Endothelial cell of umbilical vein (primary cell): ENCODE measurements around the gene CST3. TPM values are rescaled to one million over a fixed set of nuclear protein-coding genes. Genes with fewer than 3 reads are reported as not detected.

Experiments used
- BruUV-seq: library from RNA; stranded (reverse); fragments of 400-500 nt; replicated peaks from 2 replicates; lab custom pipeline; 2021; lab: Mats Ljungman, UMichigan
- CTCF ChIA-PET: fragments of 300-600, 350-600 bp; sonication (Branson Sonifier 250); formaldehyde crosslinking; loops from one replicate; lab custom pipeline; 2021; ENCODE audit warnings: antibody characterized with exemption, inconsistent platforms; lab: Charles Lee
- POLR2A ChIA-PET: fragments of 300-600, 350-600 bp; sonication (Branson Sonifier 250); formaldehyde crosslinking; loops from one replicate; lab custom pipeline; 2021; ENCODE audit warnings: antibody characterized with exemption, inconsistent platforms; lab: Charles Lee
- DNase-seq: peaks from one replicate; pipeline ENCODE4 v3.0.0-alpha.2; 2011; ENCODE audit warnings: low read depth, low spot score
- FAIRE-seq: peaks from 2 replicates; lab custom pipeline; 2011; peaks lifted over from hg19 to GRCh38; lab: Jason Lieb, UNC
- H2AFZ ChIP-seq: 2 replicates; pipeline ENCODE4 v1.6.0; 2012; ENCODE audit warnings: low read depth, low read length, control low read depth, inconsistent platforms
- H3K27ac ChIP-seq: 2 replicates; pipeline ENCODE4 v1.5.1; 2011; ENCODE audit warnings: low read depth, mild to moderate bottlenecking, control low read depth, low read length, moderate library complexity; ENCODE audit not compliant: insufficient read depth
- H3K27me3 ChIP-seq, 2 experiments: 2 replicates each; pipeline versions ENCODE4 v1.6.0 to v1.6.1; 2011; ENCODE audit warnings: low read length in 2 of 2, mixed read lengths in 1 of 2; ENCODE audit not compliant: control insufficient read depth in 2 of 2, insufficient read depth in 2 of 2
- H3K36me3 ChIP-seq, 2 experiments: 2 replicates in 1 of 2; 3 replicates in 1 of 2; pipeline ENCODE4 v1.5.1; 2011; ENCODE audit warnings: low read length in 2 of 2, mild to moderate bottlenecking in 1 of 2, moderate library complexity in 1 of 2; ENCODE audit not compliant: control insufficient read depth in 2 of 2, insufficient read depth in 2 of 2; ENCODE audit errors: extremely low read depth in 1 of 2
- H3K4me1 ChIP-seq: 3 replicates; pipeline ENCODE4 v1.5.1; 2011; ENCODE audit warnings: mild to moderate bottlenecking, low read length; ENCODE audit not compliant: control insufficient read depth, insufficient read depth; ENCODE audit errors: extremely low read depth
- H3K4me2 ChIP-seq: 2 replicates; pipeline ENCODE4 v1.6.1; 2011; ENCODE audit warnings: low read length, control low read depth, mixed read lengths; ENCODE audit not compliant: insufficient read depth
- H3K4me3 ChIP-seq, 3 experiments: fragments of 200-600 bp in 1 of 3; sonication (generic), shearing (Covaris generic) in 1 of 3; replicated peaks in 1 of 3; 2 replicates each; pipeline ENCODE4 v1.5.1; 2011 to 2016; ENCODE audit warnings: control low read depth in 3 of 3, low read length in 3 of 3, mild to moderate bottlenecking in 2 of 3, inconsistent platforms in 1 of 3, low read depth in 1 of 3, moderate library complexity in 1 of 3; ENCODE audit not compliant: insufficient read depth in 1 of 3
- H3K79me2 ChIP-seq: 2 replicates; pipeline ENCODE4 v1.6.0; 2012; ENCODE audit warnings: low read length, inconsistent platforms; ENCODE audit not compliant: control insufficient read depth, insufficient read depth
- H3K9ac ChIP-seq: replicated peaks from 2 replicates; pipeline ENCODE3; 2011; ENCODE audit warnings: low read length, control low read depth; ENCODE audit not compliant: insufficient read depth; ENCODE audit errors: extremely low read depth
- H3K9me1 ChIP-seq: replicated peaks from 3 replicates; pipeline ENCODE4 v1.6.0; 2011; ENCODE audit warnings: mild to moderate bottlenecking, low read length; ENCODE audit not compliant: control insufficient read depth, insufficient read depth; ENCODE audit errors: extremely low read depth
- H3K9me3 ChIP-seq: replicated peaks from 2 replicates; pipeline ENCODE4 v1.5.1; 2012; ENCODE audit warnings: low read length, inconsistent platforms; ENCODE audit not compliant: control insufficient read depth, insufficient read depth
- H4K20me1 ChIP-seq: replicated peaks from 2 replicates; pipeline ENCODE3; 2011; ENCODE audit warnings: mild to moderate bottlenecking, low read length; ENCODE audit not compliant: control insufficient read depth, insufficient read depth; ENCODE audit errors: extremely low read depth
- MYC ChIP-seq: IDR thresholded peaks from one replicate; pipeline ENCODE4 v1.6.1; 2011; ENCODE audit warnings: mild to moderate bottlenecking, low read depth, low read length
- dilution Hi-C: fragments of 300-500 bp; cut with MboI; formaldehyde crosslinking; loops from one replicate; pipeline ENCODE4 v1.15.0; 2019; ENCODE audit warnings: low sequenced_read_pairs; ENCODE audit not compliant: extremely low pct_ligation_motif_present
- intact Hi-C: fragments of 100-400 bp; cut with micrococcal nuclease; formaldehyde crosslinking; loops from one replicate; pipeline ENCODE4 v1.10.0; 2022
- polyA plus RNA-seq, 4 experiments: library from polyadenylated mRNA; depleted of rRNA in 3 of 4; stranded (reverse) in 3 of 4; unstranded in 1 of 4; fragments of >200 nt; gene quantifications; 2 replicates each; pipeline versions ENCODE4 v1.2.1 to v1.2.3, GENCODE V29; 2011 to 2012; ENCODE audit warnings: missing spikeins in 1 of 4
- total RNA-seq: library from RNA; stranded (reverse); gene quantifications from 2 replicates; pipeline ENCODE4 v1.2.3, GENCODE V29; 2021
- TF ChIP-seq, protein P1 (sequence below), 2 donors: IDR thresholded peaks; 1 replicate in 1 of 2; 2 replicates in 1 of 2; pipeline ENCODE4 v1.5.1; 2011; ENCODE audit warnings: low read length in 2 of 2, mild to moderate bottlenecking in 2 of 2, moderate library complexity in 2 of 2, control low read depth in 1 of 2, inconsistent platforms in 1 of 2, low read depth in 1 of 2; ENCODE audit not compliant: insufficient read depth in 1 of 2; ENCODE audit errors: extremely low read depth in 1 of 2

The CST3 gene
- total and polyA plus RNA-seq, 2 donors (not counting 3 experiments of a cell fraction or from before 2014, with no cell fraction given) = 251 to 479 TPM

DNA sequence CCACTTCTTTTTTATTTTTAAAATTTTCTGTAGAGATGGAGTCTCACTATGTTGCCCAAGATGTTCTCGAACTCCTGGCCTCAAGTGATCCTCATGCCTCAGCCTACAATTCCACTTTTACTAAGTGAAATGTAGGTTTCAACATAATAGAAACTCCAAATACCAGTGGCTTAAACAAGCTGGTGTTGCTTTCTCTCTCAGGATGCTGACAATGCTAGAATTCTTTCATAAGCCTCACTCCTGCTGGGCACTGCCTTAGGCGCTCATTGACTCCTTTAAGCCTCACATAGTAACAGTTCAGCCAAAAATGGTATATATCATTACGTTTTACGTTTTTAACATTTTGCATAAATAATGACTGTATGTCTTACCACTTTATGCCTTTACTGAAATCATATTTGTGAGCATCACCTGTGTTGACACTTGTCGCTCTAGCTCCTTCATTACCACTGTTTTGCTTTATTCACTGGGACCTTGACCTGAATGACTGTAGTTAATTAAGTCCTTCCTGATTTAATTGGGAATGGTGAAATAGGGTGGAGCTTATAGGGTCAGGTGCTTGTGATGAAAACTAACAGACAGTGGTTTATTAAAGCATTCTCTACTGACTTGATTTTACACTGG lies 28.2 kb downstream of the CST3 start:
- FAIRE-seq = no peak
- H3K4me3 ChIP-seq = no peak overlapping the region
- dilution Hi-C loops = no loop called here

More for the DNA sequence above, 28.2 kb downstream of the CST3 start:
- no peaks in the 10 kb centered on the region for H3K9me1 ChIP-seq
- intact Hi-C loops = loop anchor here (10.0 kb wide), 3 partner anchors 55 to 925 kb away; partner anchors contain the start of gene THBD
- no peak overlapping the region for H3K27ac ChIP-seq
- TF ChIP-seq MYC = no peak
- TF ChIP-seq, protein P1, sequence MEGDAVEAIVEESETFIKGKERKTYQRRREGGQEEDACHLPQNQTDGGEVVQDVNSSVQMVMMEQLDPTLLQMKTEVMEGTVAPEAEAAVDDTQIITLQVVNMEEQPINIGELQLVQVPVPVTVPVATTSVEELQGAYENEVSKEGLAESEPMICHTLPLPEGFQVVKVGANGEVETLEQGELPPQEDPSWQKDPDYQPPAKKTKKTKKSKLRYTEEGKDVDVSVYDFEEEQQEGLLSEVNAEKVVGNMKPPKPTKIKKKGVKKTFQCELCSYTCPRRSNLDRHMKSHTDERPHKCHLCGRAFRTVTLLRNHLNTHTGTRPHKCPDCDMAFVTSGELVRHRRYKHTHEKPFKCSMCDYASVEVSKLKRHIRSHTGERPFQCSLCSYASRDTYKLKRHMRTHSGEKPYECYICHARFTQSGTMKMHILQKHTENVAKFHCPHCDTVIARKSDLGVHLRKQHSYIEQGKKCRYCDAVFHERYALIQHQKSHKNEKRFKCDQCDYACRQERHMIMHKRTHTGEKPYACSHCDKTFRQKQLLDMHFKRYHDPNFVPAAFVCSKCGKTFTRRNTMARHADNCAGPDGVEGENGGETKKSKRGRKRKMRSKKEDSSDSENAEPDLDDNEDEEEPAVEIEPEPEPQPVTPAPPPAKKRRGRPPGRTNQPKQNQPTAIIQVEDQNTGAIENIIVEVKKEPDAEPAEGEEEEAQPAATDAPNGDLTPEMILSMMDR (IDR thresholded peaks at IDR 0.05; ENCODE audit: extremely low read depth in 1 of 2, insufficient read depth in 1 of 2, low read depth in 1 of 2, low read length in 2 of 2) = no peak
- no peak overlapping the region for H3K4me2 ChIP-seq
- POLR2A ChIA-PET = no interaction called here
- BruUV-seq = no TSS peak
- CTCF ChIA-PET = interaction anchor here (1.0 to 1.3 kb wide), 2 partner anchors 27 to 29 kb away, joined by 3 to 4 read pairs; partner anchors contain the start of gene CST3
- no peaks in the 10 kb centered on the region for H3K9me3 ChIP-seq
- H3K27me3 ChIP-seq = peaks cover 6 to 10% of the 10 kb centered on the region in 2 experiments
- no peak overlapping the region for H2AFZ ChIP-seq
- no peaks in the 10 kb centered on the region for H3K4me1 ChIP-seq
- DNase-seq = no peak
- H3K9ac ChIP-seq = no peak overlapping the region
- H3K79me2 ChIP-seq = no peaks in the 10 kb centered on the region
- H4K20me1 ChIP-seq = no peaks in the 10 kb centered on the region
- H3K36me3 ChIP-seq = no peaks in the 10 kb centered on the region
